Activated gamma-delta T cell treated with Interleukin-2 at 50 U/mL for 16 hours (primary cell): ENCODE data around the gene KLHL8.
A peak's percentile ranks its signal among the peaks of the same experiment; 100 is the strongest.
"Not testable (repeated sequence)": the region's sequence is repeated elsewhere in the genome, so short reads cannot be mapped to it uniquely, and the experiment has no call there.

ENCODE experiments used
- DNase-seq: peaks from one replicate; pipeline ENCODE4 v3.0.0-alpha.2; 2020

The KLHL8 gene

DNA sequence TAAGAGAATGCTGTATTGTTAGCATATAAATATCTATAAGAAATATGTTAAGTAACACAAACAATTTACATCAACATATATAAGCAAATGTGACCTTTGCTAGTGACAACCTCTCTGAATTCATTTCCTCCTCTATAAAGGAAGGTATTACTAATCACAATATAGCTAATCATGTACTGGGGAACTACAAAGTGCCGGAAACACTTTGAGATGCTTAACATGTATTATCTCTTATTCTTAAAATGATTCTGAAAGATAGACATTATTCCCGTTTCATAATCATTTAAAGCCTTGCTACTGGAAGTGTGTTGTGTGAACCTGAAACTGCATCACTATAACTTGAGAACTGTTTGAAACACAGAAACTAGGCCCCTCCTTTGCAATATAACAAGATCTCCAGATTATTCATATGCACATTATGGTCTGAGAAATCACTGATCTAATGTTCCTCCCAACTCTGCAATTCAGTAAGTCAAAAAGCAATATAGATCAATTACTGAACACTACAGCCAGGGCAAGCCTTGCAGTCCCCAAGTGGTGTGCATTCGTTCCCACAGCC, 54.0 kb downstream of the KLHL8 start:
- no peak for DNase-seq

DNA sequence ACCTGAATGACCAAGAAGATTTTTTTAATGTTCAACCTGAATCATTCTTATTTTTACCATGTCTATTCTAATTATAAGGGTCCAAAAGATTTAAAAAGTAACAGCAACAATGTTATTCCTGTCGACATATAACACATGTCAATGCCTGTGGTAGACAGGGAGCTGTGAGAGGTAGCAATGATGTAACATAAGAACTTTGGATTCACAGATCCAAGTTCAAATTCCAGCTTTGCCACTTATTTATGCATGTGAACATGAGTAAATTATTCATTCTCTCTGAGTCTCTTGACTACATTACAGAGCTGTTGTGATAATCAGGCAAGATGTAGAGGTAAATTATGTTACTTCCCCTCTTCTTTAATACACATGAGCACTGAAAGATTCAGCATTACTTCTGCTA, 54.5 kb downstream of the KLHL8 start:
- no peak for DNase-seq

DNA sequence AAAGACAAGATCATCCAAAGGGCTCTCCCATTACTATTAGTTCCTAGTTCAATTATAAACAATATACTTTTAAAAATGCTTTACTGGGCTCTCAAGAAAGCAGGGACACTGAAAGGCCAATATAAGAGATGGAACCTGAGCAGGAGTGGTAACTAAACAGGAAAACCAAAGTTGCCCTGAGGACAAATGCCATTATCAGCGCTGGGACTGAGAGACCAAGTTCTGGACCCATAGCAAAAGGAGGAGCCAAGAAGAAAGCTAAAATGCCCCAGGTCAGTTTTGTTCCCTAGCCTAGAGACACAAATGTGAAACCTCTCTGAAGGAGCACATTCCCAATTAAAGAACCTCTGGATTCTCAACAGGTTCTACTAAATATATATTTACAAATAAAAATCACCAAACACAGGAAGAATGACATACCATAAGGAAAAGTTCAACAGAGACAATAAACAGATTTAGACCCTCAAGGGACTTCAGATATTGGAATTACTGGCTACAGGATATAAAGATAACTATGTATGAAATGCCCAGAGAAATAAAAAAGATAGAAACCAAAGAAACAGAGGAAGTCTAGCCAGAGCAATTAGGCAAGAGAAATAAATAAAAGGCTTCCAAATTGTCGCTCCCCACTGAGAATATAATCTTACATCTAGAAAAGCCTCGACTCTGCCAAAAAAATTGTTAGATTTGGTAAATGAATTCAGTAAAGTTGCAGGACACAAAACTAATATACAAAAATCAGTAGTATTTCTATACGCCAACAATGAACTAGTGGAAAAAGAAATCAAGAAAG, 67.1 kb downstream of the KLHL8 start:
- DNase-seq = no peak

DNA sequence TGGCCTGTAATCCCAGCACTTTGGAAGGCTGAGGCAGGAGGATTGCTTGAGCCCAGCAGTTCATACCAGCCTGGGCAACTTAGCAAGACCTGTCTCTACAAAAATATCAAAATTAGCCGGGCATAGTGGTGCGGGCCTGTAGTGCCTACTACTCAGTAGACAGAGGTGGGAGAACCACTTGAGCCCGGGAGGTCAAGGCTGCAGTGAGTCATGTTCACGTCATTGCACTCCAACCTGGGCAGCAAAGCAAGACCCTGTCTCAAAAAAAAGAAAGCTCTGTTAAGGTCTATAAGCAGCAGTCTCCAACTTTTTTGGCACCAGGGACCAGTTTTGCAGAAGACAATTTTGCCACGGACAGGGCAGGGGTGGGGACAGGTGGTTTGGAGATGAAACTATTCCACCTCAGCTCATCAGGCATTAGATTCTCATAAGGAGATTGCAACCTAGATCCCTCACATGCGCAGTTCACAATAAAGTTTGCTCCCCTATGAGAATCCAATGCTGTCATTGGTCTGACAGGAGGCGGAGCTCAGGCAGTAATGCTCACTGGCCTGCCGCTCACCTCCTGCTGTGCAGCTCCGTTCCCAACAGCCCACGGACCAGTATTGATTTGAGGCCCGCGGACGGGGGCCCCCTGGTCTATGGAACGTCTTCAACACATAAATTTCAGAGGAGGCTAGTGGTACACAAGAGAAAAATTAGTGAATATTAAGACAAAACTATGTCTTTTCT, 67.9 kb downstream of the KLHL8 start:
- no peak for DNase-seq

DNA sequence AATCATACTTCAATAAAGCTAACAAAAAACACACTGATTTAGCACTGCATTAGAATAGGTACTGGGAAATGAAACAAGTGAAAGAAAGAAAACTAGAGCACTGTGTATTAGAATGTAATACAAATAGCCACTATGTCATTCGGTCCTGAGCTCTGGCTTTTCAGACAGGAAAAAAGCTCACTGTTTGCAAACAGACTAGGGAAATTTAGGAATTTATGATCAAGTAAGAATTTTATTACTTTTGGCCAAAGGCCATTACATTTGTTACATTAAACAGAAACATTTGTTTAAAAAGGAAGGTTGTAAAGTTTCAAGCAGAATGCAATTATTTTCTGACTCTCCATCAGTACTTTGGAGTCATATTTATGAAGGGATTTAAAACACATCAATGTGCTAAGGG, 68.7 kb downstream of the KLHL8 start:
- DNase-seq = no peak

DNA sequence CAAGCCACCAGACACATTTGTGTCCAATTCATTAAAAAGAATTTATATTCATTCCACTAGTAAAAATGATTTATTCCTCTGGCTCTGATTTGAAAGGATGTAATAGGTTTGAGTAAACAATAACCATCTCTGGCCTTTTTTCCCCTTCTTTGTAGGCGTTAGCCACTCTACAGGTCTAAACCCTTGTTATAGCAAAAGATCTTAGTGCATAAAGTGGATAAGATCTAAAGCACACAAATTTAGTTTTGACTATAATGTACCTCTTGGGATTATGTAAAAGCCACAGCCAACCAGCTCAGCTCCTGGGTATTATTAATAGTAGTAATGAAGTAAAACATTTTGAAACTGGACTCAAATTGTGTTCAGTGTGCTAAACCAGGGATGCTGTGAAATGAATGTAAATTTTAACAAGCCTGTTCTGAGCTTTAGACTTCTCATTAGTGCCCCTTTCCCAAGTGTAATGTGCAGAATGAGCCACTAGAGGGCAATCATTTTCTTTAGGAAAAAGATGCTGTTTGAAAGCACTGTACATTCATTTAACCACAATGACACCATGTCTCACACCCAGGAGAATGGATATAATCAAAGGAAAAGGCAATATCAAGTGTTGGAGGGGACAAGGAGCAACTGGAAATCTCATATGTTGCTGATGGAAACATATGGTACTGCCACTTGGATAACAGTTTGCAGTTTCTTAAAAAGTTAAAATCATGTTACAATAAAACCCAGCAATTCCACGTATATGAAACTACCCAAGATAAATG, 69.7 kb downstream of the KLHL8 start:
- DNase-seq = peak; percentile 56

DNA sequence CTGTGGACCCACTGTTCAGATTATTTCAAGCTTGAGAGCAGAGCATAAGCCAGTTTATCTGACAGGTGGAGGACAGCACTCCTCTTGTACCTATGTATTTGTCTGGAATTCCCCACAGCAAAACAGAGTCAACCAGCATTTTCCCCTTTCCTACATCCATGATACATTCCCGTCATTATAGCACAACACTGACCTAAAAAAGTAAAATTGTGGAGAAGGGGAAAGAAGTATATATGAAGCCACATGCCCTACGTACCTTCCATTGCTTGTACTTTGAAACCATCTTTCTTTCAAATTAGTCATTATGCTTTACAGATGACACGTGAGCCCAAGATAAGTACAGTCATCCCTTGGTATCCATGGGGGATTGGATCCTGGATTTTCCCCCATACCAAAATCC, 73.3 kb downstream of the KLHL8 start:
- no peak for DNase-seq

DNA sequence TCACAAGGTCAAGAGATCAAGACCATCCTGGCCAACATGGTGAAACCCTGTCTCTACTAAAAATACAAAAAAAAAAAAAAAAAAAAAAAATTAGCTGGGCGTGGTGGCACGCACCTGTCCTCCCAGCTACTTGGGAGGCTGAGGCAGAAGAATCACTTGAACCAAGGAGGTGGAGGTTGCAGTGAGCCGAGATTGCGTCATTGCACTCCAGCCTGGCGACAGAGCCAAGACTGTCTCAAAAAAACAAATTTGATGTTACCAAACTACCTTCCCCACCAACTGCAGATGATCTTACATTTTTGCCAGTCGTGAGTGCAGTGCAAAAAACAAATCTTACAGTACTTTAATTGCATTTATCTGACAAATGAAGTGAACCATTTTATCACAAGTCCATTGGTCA, 74.5 kb downstream of the KLHL8 start:
- DNase-seq = not testable (repeated sequence)

DNA sequence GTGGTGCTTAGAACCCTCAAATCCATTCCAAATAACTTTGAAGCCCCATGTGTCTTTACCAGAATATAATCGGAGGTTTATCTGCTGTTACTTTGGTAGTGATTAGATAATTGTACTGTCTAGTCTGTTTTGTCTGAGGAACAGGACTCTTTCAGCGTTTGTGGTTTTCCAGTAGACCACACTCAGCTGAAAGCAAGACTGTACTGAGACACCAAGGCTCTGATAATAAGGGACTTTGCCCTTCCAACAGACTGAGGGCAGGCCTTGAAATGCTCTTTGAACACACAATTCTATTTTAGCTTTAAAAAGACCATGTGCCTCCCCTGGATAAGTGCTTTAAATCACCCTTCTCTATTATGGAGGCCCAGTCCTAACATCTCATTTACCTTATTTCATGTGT, 76.1 kb downstream of the KLHL8 start:
- DNase-seq = no peak

DNA sequence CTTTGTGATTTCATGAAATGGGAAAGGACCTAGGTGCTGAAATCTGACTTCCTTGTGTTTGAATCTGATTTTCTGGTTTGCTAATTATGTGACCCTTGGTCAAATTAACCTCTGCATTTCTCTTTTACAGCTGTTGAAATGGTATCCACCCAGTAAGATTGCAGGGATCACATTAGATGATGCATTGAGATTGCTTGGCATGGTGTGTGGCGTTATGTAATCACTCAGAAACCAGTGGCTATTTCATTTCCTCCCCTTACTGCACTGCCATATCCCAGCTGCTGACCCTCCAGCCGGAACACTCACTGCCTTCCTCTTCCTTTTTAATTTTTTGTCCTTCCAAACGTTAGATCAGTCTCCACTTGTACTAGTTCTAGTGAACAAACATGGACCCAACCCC, 79.0 kb downstream of the KLHL8 start:
- DNase-seq = no peak

DNA sequence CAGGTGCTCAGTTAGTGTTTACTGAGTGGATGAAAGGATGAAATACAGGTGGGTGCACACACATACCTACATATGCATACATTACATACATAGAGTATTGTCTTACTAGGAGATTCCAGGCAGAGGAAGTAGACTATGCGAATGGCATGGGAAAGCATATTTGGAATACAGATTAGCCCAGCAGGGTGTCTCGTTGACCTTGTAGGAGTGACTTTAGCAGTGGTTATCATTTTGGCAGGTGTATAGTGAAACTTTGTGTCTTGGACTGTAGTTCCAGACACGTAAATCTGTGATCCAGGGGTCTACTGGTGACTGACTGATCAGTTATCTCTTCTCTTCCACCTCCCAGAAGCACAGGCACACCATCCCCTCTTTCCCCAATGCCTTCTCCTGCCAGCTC, 86.3 kb downstream of the KLHL8 start:
- DNase-seq = no peak

DNA sequence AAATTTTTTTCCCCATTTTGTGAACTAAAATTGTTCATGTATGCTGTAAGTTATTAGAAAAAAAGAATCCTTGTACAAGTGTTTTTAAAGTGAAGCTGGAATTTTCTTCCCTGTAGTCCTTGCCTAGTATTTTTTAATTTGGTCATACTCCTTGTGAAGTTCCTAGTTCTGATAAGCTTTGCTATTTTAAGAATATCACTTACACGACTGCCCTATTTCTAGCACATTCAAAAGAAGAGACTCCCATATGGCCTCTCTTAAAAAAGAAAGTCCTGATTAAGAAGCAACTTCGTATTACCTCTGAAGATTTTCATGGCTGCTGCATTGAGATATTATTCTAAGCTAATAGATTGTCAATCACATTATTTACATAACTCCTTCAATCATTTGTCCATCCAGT, 87.2 kb downstream of the KLHL8 start:
- DNase-seq = no peak

DNA sequence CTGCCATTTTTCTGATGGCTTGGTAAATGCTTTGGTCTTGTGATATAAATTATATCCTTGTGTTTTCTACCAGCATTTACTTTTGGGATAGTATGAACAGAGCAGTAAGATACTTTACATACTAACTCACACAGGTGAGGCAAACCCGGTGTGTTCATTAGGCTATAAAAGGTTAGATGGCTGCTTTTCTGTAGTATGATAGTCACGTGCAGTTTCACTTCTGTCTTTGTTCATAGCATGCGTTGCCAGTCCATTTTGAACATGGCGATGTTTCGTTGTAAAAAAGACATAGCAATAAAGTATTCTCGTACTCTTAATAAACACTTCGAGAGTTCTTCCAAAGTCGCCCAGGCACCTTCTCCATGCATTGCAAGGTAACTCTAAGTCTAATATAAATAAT, 88.4 kb downstream of the KLHL8 start:
- no peak for DNase-seq

DNA sequence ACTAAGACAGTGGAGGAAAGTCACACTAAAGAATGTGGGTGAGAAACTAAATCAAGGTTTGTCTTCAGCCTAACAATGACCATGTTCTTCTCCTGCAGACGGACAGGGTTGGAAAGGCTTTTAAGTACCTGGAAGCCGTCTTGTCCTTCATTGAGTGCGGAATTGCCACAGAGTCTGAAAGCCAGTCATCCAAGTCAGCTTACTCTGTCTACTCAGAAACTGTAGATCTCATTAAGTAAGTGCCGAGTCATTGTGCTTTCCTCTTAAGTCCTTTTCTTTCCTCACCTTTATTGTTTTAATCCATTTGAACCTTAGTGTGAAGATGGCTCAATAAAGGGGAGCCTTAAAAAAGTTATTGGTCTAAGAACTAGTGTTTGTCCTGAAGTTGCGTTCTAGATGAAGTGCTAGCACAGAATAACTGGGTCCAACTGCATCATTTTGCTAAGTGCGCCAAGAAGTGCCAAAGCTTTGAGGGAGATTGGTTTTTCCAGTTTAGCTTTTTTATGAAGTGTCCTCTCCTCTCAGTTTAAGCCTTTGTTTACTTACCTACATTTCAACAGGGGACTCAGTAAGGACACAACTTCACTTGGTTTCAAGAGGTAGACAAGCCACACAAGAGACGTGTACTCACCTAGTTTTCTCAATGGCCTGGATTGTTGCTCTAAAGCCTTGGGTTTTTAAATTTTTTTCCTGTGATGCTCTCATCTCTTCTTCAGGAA, 89.3 kb downstream of the KLHL8 start:
- no peak for DNase-seq

DNA sequence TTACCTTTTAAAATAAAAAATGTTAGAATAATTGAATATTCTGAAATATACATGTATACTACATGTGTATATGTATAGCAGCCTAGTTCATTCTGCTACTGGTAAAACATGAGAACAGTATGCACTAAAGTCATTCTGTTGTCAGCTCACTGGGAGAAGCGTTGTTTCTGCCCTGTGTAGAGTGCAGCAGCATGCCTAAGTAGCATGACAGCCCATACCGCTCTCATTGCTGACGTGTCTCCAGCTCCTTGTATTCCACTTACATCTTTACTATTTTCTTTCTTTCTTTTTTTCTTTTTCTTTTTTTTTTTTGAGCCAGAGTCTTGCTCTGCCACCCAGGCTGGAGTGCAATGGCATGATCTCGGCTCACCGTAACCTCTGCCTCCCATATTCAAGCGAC, 90.7 kb downstream of the KLHL8 start:
- DNase-seq = no peak

DNA sequence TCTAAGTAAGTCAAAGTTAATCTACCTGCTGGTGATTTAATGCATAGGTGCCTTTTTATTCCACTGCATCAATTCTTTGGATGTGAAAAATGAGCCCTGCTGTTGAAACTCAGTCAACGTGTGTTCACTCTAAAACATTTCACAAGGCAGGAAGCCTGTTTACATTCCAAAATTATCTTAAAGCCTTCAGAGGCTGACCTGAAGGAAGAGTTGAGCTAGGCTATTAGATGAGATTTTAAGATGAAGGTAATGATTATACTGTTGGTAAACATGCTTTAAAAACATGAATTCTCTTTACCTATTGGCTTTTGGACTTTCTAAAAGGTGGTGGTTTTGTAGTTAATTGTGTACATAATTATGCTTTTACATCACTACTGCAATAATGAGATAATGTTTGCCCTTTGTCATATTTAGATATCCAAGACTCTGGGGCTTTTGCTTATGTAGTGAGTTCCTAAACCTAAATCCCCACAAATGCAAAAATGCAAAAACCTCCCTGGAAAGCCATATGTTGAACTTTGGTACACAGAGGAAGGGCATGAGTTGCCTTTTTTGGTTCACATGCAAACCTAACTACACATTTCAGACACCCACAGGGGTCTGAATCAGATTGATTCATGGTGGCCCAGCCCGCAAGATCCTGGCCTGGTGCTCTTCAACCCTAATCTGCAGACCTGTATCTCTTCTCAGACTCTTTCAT, 92.3 kb downstream of the KLHL8 start:
- no peak for DNase-seq

DNA sequence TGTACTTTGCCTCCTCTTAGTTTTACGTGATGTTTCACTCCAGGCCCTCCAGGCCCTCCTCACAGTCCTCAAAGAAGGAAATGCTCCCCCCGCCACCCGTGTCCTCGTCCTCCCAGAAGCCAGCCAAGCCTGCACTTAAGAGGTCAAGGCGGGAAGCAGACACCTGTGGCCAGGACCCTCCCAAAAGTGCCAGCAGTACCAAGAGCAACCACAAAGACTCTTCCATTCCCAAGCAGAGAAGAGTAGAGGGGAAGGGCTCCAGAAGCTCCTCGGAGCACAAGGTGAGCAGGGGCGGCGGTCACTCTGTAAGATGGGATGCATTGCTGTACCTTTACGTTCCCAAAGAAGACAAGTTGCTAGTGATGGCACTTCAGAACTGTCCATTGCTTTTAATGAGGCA, 94.4 kb downstream of the KLHL8 start:
- DNase-seq = no peak

DNA sequence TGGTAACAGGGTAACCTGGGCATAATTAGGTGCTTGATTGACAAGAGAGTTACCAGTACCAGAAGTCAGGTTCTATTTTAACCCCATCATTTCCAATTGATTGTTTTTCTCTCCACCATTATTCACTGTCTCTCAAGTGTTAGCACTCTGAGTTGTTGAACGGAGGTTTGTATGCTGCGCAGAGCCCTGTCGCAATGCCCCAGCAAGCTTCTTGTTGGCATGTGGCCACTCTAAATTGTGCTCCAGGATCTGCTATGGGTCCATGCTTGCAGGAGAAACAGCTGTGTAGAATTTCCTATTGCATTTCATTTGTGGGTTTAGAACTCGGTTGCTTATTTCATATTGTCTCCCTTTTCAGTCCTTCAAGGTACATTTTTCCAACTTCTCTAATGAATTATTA, 98.2 kb downstream of the KLHL8 start:
- no peak for DNase-seq

DNA sequence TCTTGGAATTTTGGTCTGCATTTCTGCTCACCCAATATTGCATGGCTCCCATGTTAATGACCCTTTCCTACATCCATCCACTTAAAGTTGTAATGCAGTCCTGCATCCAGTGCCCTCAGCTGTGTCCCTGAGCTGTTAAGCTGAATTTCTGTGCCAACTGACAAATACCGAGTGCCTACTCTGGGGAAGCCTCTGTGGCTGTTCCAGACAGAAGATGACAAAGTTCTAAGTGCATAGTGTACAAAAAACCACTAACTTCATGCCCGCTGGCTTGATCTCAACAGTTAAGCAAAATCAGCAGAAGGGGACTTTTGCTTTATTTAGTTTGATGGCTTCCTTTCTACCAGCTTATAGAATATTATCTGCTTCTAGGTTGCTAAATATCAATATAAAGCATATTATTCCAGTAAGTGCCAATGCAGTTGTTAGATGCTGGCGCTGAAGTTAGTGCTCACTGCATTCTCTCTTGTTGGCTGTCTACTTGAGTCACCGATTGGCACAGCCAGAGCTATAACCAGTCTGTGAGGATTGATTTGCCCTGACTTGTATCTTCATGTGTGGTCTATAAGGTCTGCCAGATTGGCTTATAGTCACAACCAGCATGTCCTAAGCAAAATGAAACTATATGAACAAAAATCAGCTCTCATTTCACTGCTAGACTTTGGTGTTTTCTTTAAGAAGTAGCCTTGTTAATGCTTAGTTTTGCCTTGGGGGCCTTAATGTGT, 98.9 kb downstream of the KLHL8 start:
- no peak for DNase-seq

DNA sequence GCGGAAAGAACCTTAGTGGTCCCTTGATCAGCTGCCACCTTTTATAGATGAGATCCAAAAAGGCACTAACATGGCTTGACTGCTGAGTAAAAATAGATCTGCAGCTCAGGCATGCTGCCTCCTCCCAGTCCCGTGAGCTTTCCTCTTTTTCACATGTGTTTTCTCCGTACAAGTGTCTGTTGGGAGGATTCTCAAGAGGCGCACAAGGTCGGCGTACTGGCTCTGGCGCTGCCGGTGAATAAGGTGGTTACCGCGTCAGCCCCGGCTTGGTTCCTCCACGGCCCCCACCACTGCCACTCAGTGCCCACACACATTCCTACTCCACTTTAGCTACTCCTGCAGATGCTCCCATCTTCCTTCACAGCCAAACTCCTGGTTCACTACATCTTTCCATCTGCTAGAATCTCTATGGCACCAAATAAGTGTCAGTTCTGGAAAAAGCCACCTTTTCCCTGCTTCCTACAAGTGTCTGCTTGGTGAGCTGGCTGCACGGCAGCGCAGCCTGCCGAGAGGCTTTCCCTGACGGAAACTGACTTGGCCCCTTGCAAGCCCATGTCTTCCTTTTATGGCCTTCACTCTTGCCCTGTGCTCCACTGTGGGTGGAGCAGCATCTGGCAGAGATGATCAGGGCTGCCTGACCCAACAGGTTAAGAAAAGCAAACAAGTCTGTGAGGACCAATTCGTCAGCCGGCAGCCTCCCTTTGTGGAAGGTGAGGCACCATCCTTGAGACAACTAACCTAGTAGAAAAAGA, 99.8 kb downstream of the KLHL8 start:
- DNase-seq = no peak

DNA sequence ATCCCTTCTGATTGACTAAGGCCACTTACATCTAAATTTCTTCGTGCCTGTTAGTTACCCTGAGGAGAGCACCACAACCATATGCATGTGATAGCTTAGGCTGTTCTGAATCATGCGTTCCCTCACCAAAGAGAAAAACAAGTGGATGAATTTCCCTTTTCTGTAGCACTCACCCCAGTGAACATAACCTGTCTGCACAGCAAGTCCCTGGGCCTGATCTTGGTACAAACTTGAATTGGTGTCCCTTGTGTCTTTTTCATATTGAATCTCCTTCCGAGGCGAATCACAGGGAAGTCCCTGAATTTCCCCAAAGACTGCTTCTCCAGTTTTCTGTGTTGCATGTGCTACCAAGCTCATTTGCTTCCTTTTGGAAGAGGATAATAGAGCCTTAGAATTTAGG, 100.4 kb downstream of the KLHL8 start:
- no peak for DNase-seq
